ENCODE data around the gene SAFB. TPM values are rescaled to one million over a fixed set of nuclear protein-coding genes. Genes with fewer than 3 reads are reported as not detected.

Gene SAFB
- total and polyA plus RNA-seq, 2 experiments from 2014 or later, result 50.2 to 75.8 TPM

DNA sequence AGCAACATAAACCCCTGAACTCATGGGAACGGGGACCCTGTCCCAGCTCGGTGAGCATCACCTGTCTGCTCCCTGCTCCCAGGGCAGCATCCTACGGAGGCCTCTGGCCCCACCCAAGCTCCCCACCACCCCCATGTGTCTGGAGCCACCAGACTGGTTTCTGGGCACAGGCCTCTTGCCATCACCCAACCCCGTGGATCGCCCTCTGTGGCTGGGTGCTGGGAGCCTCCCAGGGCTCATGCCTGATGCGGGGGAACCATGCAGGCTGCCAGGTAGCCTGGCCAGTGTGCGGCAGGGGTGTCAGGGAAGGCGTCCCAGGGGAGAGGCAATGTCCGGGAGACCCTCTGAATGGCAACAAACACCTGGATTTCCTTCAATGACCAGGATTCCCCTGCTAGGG, 54.7 kb downstream of the SAFB start:
- Histone ChIP-seq H3K4me2 (no peak overlapping the region), H3K4me1 (ENCODE audit: insufficient read depth) (no peaks in the 10 kb centered on the region), H3K9me3 (ENCODE audit: low read depth) (no peaks in the 10 kb centered on the region), H2AFZ (no peak overlapping the region), H3K4me3 (no peak overlapping the region), H3K27me3 (no peaks in the 10 kb centered on the region), H3K9me2 (replicated peaks; ENCODE audit: insufficient read depth) (no peaks in the 10 kb centered on the region), H3K27ac (no peak overlapping the region), H3K36me3 (replicated peaks; ENCODE audit: insufficient read depth, low read depth) (no peaks in the 10 kb centered on the region), H3K79me2 (peaks cover 13% of the 10 kb centered on the region), H4K20me1 (ENCODE audit: insufficient read depth, poor library complexity, severe bottlenecking) (no peaks in the 10 kb centered on the region)
- no peak for DNase-seq (ENCODE audit: low spot score)
- TF ChIP-seq, protein P1, sequence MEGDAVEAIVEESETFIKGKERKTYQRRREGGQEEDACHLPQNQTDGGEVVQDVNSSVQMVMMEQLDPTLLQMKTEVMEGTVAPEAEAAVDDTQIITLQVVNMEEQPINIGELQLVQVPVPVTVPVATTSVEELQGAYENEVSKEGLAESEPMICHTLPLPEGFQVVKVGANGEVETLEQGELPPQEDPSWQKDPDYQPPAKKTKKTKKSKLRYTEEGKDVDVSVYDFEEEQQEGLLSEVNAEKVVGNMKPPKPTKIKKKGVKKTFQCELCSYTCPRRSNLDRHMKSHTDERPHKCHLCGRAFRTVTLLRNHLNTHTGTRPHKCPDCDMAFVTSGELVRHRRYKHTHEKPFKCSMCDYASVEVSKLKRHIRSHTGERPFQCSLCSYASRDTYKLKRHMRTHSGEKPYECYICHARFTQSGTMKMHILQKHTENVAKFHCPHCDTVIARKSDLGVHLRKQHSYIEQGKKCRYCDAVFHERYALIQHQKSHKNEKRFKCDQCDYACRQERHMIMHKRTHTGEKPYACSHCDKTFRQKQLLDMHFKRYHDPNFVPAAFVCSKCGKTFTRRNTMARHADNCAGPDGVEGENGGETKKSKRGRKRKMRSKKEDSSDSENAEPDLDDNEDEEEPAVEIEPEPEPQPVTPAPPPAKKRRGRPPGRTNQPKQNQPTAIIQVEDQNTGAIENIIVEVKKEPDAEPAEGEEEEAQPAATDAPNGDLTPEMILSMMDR (IDR thresholded peaks at IDR 0.05; ENCODE audit: poor library complexity), result no peak
- TF ChIP-seq EZH2 (IDR thresholded peaks at IDR 0.05; ENCODE audit: borderline replicate concordance) (no peak), EZH2phosphoT487 (IDR thresholded peaks at IDR 0.05; ENCODE audit: low read depth, severe bottlenecking, unreplicated experiment) (no peak)
- 96% methylated on average over 8 of the region's 9 CpGs for WGBS (ENCODE audit: low lambda C conversion rate, missing lambda C conversion rate)

DNA sequence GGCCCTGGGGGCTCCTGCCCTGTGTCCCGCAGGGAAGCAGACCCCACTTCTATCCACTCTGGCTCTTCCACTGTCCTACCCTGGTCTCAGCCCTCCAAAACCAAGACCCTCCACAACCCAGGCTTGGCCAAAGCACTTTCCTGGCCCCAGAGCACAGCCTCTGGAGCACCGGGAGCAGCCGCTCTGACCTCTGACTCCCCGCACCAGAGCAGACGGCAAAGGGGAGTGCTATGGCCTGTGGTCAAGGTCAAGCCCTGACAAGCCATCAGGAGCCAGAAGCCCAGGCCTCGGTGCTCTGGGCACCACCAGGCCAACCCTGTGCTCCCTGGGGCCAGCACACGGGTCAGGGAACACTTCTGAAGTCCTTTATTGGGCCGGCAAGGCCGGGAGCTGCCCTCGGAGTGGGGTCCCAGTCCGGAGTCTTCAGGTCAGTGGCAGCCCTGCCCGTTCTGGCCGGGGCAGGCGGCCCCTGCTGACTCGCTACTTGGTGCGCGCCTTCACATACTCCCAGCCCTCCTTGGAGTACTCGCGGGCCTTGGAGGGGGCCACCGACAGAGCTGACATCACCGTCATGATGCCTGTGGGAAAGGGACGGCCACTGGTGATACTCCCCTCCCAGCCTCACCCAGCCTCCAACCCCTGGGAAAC, 55.3 kb downstream of the SAFB start:
- no peak for TF ChIP-seq EZH2 (IDR thresholded peaks at IDR 0.05; ENCODE audit: borderline replicate concordance)
- Histone ChIP-seq H3K9me2 (replicated peaks; ENCODE audit: insufficient read depth) (no peaks in the 10 kb centered on the region), H2AFZ (no peak overlapping the region), H3K9me3 (ENCODE audit: low read depth) (no peaks in the 10 kb centered on the region), H3K4me2 (no peak overlapping the region), H3K27me3 (no peaks in the 10 kb centered on the region), H3K4me1 (ENCODE audit: insufficient read depth) (no peaks in the 10 kb centered on the region), H3K36me3 (replicated peaks; ENCODE audit: insufficient read depth, low read depth) (no peaks in the 10 kb centered on the region), H3K27ac (no peak overlapping the region), H3K79me2 (peaks cover 13% of the 10 kb centered on the region), H3K4me3 (no peak overlapping the region), H4K20me1 (ENCODE audit: insufficient read depth, poor library complexity, severe bottlenecking) (no peaks in the 10 kb centered on the region)
- 95% methylated on average over 22 of the region's 22 CpGs for WGBS (ENCODE audit: low lambda C conversion rate, missing lambda C conversion rate)
- DNase-seq (ENCODE audit: low spot score), result no peak

DNA sequence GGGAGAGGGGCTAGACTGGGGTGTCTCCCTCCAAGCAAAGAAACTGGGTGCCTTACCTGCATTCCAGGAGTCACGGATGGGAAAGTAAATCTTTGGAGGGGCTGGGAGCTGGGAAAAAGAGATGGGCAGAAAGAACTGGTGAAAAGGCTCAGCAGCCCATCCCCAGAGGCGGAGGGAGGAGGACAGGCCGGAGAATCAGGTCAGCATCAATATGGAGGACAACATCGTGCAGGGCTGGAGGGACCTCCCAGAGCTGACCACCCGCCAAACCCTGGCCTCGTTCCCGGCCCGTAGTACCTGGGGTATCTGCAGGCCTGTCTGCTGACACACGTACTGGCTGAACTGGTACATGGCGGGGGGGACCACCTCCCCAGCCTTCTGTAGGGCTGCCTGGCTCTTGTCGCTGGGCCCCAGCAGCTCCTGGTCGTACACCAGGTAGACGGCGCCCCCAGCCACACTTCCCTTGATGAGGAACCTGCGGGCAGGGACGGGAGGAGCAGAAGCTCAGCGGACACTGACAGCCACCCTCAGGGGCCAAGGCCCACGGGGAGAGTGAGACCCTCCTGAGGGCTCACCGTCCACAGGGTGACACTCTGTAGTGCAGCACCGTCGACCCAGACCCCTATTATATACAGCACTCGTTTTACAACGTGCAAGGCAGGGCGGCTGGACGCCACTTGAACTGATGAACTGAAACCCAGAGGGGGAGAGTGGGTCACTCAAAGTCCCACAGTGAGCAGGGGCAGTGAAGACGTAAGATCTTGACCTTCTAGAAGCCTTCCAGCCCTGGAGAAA, 56.6 kb downstream of the SAFB start:
- Histone ChIP-seq H3K4me2 (peak overlapping the region; percentile 91), H3K79me2 (peaks cover 13% of the 10 kb centered on the region), H3K9me2 (replicated peaks; ENCODE audit: insufficient read depth) (no peaks in the 10 kb centered on the region), H3K27ac (peak overlapping the region; percentile 77), H3K27me3 (no peaks in the 10 kb centered on the region), H3K9me3 (ENCODE audit: low read depth) (no peaks in the 10 kb centered on the region), H3K4me3 (peak overlapping the region; percentile 63), H3K36me3 (replicated peaks; ENCODE audit: insufficient read depth, low read depth) (no peaks in the 10 kb centered on the region), H2AFZ (peak overlapping the region; percentile 51), H4K20me1 (ENCODE audit: insufficient read depth, poor library complexity, severe bottlenecking) (no peaks in the 10 kb centered on the region), H3K4me1 (ENCODE audit: insufficient read depth) (no peaks in the 10 kb centered on the region)
- TF ChIP-seq EZH2 (IDR thresholded peaks at IDR 0.05; ENCODE audit: borderline replicate concordance), result no peak
- TF ChIP-seq EZH2phosphoT487 (IDR thresholded peaks at IDR 0.05; ENCODE audit: low read depth, severe bottlenecking, unreplicated experiment), result no peak
- TF ChIP-seq, protein P1 (IDR thresholded peaks at IDR 0.05; ENCODE audit: poor library complexity), result no peak
- WGBS (ENCODE audit: low lambda C conversion rate, missing lambda C conversion rate), result 45% methylated on average over 26 of the region's 26 CpGs
- peak; percentile 19 for DNase-seq (ENCODE audit: low spot score)

DNA sequence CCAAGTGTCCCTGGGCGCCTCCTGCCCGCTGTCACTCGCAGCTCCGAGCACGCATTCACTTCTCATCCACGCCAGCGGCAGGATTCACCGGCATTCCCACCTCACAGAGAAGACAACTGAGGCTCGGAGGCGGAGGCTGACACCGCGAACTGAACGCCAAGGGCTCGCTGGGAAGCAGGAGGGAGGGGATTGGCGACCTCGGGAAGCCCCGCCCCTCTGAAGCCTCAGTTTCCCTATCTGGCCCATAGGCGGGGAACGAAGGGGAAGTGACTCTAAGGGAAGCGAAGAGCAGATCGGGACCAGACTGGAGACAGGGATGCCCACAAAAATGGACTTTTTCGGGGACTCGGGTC, 57.2 kb downstream of the SAFB start:
- Histone ChIP-seq H3K27me3 (no peaks in the 10 kb centered on the region), H3K36me3 (replicated peaks; ENCODE audit: insufficient read depth, low read depth) (no peaks in the 10 kb centered on the region), H4K20me1 (ENCODE audit: insufficient read depth, poor library complexity, severe bottlenecking) (no peaks in the 10 kb centered on the region), H3K27ac (peak overlapping the region; percentile 77), H3K4me3 (peak overlapping the region; percentile 63), H3K79me2 (peaks cover 13% of the 10 kb centered on the region), H3K4me1 (ENCODE audit: insufficient read depth) (no peaks in the 10 kb centered on the region), H3K9me2 (replicated peaks; ENCODE audit: insufficient read depth) (no peaks in the 10 kb centered on the region), H2AFZ (peak overlapping the region; percentile 51), H3K4me2 (peak overlapping the region; percentile 91), H3K9me3 (ENCODE audit: low read depth) (no peaks in the 10 kb centered on the region)
- under 1% methylated on average over 23 of the region's 23 CpGs for WGBS (ENCODE audit: low lambda C conversion rate, missing lambda C conversion rate)
- no peak for TF ChIP-seq EZH2phosphoT487 (IDR thresholded peaks at IDR 0.05; ENCODE audit: low read depth, severe bottlenecking, unreplicated experiment)
- peak; percentile 52 for DNase-seq (ENCODE audit: low spot score)
